Prostate gland (tissue), 2 donors: Measurements from ENCODE around the gene RIPOR3.

Experiments
- CTCF ChIP-seq, 4 experiments: fragments of 200-600 bp in 2 of 4; fragments of 450-650 bp in 2 of 4; sonication (generic) in 2 of 4; IDR thresholded peaks; 1 replicate in 3 of 4; 2 replicates in 1 of 4; pipeline ENCODE4 v1.5.1; 2016 to 2019; ENCODE audit warnings: antibody characterized with exemption in 4 of 4, mild to moderate bottlenecking in 2 of 4, moderate library complexity in 2 of 4
- POLR2AphosphoS5 ChIP-seq: sonication (generic); formaldehyde crosslinking; IDR thresholded peaks from one replicate; pipeline ENCODE4 v1.6.1; 2017; ENCODE audit warnings: antibody characterized with exemption

GRCh38 chr20:50597406-50597969 lies 93.9 kb downstream of the RIPOR3 start:
- TF ChIP-seq CTCF (IDR thresholded peaks at IDR 0.05) (no peak), POLR2AphosphoS5 (no peak)
